Ishikawa (cell line): Measurements from ENCODE around the gene FDX2.

ENCODE experiments used
- CEBPB ChIP-seq: IDR thresholded peaks from 2 replicates; pipeline ENCODE4 v1.6.1; 2012
- EGR1 ChIP-seq: IDR thresholded peaks from 2 replicates; pipeline ENCODE4 v1.6.1; 2012
- EP300 ChIP-seq: IDR thresholded peaks from 2 replicates; pipeline ENCODE4 v1.6.1; 2012; ENCODE audit warnings: borderline replicate concordance
- FOXM1 ChIP-seq: IDR thresholded peaks from 2 replicates; pipeline ENCODE4 v1.6.1; 2012; ENCODE audit warnings: low read depth, borderline replicate concordance
- NFIC ChIP-seq: IDR thresholded peaks from 2 replicates; pipeline ENCODE4 v1.6.1; 2012
- RAD21 ChIP-seq: IDR thresholded peaks from 2 replicates; pipeline ENCODE4 v1.6.1; 2012; ENCODE audit warnings: low read depth
- TAF1 ChIP-seq: IDR thresholded peaks from 2 replicates; pipeline ENCODE4 v1.6.1; 2012; ENCODE audit warnings: low read depth, mild to moderate bottlenecking
- TCF12 ChIP-seq: IDR thresholded peaks from 2 replicates; pipeline ENCODE4 v1.6.1; 2012; ENCODE audit warnings: low read depth
- YY1 ChIP-seq: IDR thresholded peaks from 2 replicates; pipeline ENCODE4 v1.6.1; 2012; ENCODE audit warnings: low read depth
- ZBTB7A ChIP-seq: IDR thresholded peaks from 2 replicates; pipeline ENCODE4 v1.6.1; 2012; ENCODE audit warnings: low read depth
- TF ChIP-seq, protein P1 (sequence below): IDR thresholded peaks from 2 replicates; pipeline ENCODE4 v1.6.1; 2012
- TF ChIP-seq, protein P2 (sequence below): IDR thresholded peaks from 2 replicates; pipeline ENCODE4 v1.6.1; 2012; ENCODE audit warnings: low read depth, mild to moderate bottlenecking
- TF ChIP-seq, protein P3 (sequence below): IDR thresholded peaks from 2 replicates; pipeline ENCODE4 v1.6.1; 2012

DNA sequence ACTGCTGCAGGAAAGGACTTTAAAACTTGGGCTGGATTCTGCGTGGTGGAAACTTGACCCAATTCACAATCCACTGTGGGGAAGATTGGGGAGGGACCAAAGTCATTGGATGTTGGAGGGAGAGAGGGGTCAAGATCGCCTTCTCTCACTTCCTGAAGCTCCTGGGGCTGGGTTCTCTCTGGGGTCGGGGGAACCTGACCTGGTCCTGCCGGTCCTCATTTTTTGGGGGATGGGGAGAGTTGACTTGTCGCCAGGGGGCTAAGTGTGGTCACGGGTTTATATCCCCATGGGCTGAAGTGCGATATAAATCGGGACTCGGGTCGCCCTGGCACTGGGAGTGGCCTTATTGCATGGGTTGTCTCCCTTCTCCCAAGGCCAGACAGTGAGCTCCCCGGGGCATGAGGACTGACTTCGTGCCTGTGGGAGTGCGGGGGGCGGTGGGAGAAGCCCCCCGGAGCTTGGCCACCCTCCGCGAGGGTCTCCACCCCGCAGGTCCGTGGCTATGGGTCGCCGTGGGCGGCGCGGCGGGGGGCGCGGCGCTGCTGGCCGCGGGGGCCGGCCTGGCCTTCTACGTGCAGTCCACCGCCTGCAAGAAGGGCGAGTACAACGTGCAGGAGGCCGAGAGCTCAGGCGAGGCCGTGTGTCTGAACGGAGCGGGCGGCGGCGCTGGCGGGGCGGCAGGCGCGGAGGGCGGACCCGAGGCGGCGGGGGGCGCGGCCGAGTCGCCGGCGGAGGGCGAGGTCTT, 19.8 kb downstream of the FDX2 start:
- TF ChIP-seq YY1 (no peak), TAF1 (no peak), CEBPB (no peak), NFIC (no peak), RAD21 (no peak), EP300 (no peak), ZBTB7A (no peak), FOXM1 (no peak), TCF12 (no peak), EGR1 (no peak)
- TF ChIP-seq, protein P1, sequence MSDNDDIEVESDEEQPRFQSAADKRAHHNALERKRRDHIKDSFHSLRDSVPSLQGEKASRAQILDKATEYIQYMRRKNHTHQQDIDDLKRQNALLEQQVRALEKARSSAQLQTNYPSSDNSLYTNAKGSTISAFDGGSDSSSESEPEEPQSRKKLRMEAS = no peak
- TF ChIP-seq, protein P2, sequence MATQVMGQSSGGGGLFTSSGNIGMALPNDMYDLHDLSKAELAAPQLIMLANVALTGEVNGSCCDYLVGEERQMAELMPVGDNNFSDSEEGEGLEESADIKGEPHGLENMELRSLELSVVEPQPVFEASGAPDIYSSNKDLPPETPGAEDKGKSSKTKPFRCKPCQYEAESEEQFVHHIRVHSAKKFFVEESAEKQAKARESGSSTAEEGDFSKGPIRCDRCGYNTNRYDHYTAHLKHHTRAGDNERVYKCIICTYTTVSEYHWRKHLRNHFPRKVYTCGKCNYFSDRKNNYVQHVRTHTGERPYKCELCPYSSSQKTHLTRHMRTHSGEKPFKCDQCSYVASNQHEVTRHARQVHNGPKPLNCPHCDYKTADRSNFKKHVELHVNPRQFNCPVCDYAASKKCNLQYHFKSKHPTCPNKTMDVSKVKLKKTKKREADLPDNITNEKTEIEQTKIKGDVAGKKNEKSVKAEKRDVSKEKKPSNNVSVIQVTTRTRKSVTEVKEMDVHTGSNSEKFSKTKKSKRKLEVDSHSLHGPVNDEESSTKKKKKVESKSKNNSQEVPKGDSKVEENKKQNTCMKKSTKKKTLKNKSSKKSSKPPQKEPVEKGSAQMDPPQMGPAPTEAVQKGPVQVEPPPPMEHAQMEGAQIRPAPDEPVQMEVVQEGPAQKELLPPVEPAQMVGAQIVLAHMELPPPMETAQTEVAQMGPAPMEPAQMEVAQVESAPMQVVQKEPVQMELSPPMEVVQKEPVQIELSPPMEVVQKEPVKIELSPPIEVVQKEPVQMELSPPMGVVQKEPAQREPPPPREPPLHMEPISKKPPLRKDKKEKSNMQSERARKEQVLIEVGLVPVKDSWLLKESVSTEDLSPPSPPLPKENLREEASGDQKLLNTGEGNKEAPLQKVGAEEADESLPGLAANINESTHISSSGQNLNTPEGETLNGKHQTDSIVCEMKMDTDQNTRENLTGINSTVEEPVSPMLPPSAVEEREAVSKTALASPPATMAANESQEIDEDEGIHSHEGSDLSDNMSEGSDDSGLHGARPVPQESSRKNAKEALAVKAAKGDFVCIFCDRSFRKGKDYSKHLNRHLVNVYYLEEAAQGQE = no peak
- TF ChIP-seq, protein P3, sequence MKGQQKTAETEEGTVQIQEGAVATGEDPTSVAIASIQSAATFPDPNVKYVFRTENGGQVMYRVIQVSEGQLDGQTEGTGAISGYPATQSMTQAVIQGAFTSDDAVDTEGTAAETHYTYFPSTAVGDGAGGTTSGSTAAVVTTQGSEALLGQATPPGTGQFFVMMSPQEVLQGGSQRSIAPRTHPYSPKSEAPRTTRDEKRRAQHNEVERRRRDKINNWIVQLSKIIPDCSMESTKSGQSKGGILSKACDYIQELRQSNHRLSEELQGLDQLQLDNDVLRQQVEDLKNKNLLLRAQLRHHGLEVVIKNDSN = no peak
